ENCODE results near the gene AP1G2.

Gene AP1G2

DNA sequence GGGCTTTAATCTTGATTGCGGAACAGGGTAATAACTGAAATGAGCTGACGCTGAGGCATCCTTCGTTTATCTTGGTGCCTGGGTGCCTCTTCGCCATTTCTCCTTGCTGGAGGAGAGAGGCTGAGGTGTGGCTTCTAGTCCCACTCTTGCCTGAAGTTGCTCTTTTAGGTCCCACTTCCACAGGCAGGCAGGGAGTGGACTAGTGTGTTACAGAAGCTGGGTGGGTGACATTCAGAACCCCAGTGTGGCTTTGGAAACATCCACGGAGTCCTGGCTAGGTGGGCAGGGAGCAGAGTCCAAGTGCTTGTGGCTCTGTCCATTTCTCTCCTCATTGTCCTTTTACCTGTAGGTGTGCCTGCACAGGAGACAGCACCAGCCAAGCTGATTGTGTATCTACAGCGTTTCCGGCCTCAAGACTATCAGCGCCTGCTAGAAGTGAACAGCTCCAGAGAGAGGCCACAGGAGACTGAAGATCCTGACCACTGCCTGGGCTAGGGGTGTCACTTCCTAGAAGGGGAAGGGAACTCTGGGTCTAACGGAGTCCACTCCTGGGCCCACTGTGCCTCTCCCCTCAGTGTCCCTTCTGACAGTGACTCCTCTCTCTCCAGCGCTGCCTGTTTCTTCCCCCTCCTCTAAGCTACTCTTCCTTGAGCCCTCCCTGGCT is 9.1 kb downstream of the AP1G2 start:
- Histone ChIP-seq H3K27me3 (ENCODE audit: insufficient read depth, poor library complexity, severe bottlenecking) (no peaks in the 10 kb centered on the region), H3K27ac (replicated peaks) (no peak overlapping the region), H3K4me3 (replicated peaks; ENCODE audit: insufficient read depth, low read length) (no peak overlapping the region)
- no peak for TF ChIP-seq GABPA (IDR thresholded peaks at IDR 0.05; ENCODE audit: low read depth)
- TF ChIP-seq REST (IDR thresholded peaks at IDR 0.05; ENCODE audit: insufficient replicate concordance, low read depth): no peak
- no peak for TF ChIP-seq SPI1 (IDR thresholded peaks at IDR 0.05; ENCODE audit: borderline replicate concordance, low read depth)
- no peak for TF ChIP-seq CTCF (IDR thresholded peaks at IDR 0.05; ENCODE audit: insufficient read depth, low read length)
- no peak for TF ChIP-seq POLR2AphosphoS5 (IDR thresholded peaks at IDR 0.05; ENCODE audit: low read depth)
- no peak for DNase-seq (ENCODE audit: low read depth in 1 of 2, low spot score in 1 of 2)

- Histone ChIP-seq H3K27ac (replicated peaks) (no peak overlapping the region), H3K27me3 (ENCODE audit: insufficient read depth, poor library complexity, severe bottlenecking) (no peaks in the 10 kb centered on the region), H3K4me3 (replicated peaks; ENCODE audit: insufficient read depth, low read length) (no peak overlapping the region)
- no peak for TF ChIP-seq GABPA (IDR thresholded peaks at IDR 0.05; ENCODE audit: low read depth)
- TF ChIP-seq CTCF (IDR thresholded peaks at IDR 0.05; ENCODE audit: insufficient read depth, low read length): no peak
- TF ChIP-seq POLR2AphosphoS5 (IDR thresholded peaks at IDR 0.05; ENCODE audit: low read depth): no peak
- TF ChIP-seq SPI1 (IDR thresholded peaks at IDR 0.05; ENCODE audit: borderline replicate concordance, low read depth): no peak
- no peak for TF ChIP-seq REST (IDR thresholded peaks at IDR 0.05; ENCODE audit: insufficient replicate concordance, low read depth)
- DNase-seq (ENCODE audit: low read depth in 1 of 2, low spot score in 1 of 2): no peak
Observed at GRCh38 chr14:23557946-23558345, 9.6 kb downstream of the AP1G2 start.

DNA sequence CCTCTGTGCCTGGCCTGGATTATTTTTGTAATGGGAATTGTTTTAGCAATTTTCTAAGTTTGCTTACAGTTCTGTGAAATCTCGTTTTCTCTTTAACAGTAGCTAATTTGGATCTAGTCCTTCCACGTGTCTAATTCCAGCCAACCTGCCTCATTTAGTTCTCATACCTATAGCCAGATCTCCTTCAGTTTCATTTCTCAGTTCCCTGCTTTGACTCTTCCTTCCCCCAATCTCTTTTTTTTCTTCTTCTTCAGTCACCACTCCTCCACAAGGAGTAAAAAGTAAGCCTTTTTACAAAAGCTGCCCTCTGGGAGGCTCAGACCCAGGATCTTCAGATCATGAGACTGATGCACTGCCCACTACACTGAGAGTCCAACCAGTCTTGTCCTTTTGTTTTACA is 10.1 kb downstream of the AP1G2 start:
- TF ChIP-seq REST (IDR thresholded peaks at IDR 0.05; ENCODE audit: insufficient replicate concordance, low read depth) (no peak), CTCF (IDR thresholded peaks at IDR 0.05; ENCODE audit: insufficient read depth, low read length) (no peak), GABPA (IDR thresholded peaks at IDR 0.05; ENCODE audit: low read depth) (no peak), POLR2AphosphoS5 (IDR thresholded peaks at IDR 0.05; ENCODE audit: low read depth) (no peak), SPI1 (IDR thresholded peaks at IDR 0.05; ENCODE audit: borderline replicate concordance, low read depth) (no peak)
- H3K27me3 ChIP-seq (ENCODE audit: insufficient read depth, poor library complexity, severe bottlenecking): no peaks in the 10 kb centered on the region
- H3K4me3 ChIP-seq (replicated peaks; ENCODE audit: insufficient read depth, low read length): peak overlapping the region; percentile 63
- H3K27ac ChIP-seq (replicated peaks): 0 out of 2 replicates have a peak overlapping the region, but pooled peaks have one; percentile 96
- no peak for DNase-seq (ENCODE audit: low read depth in 1 of 2, low spot score in 1 of 2)
